Right cardiac atrium (tissue), 5 donors: ENCODE measurements around the gene RGS6. TPM values are rescaled to one million over a fixed set of nuclear protein-coding genes. Genes with fewer than 3 reads are reported as not detected.

ENCODE experiments used
- ATAC-seq, 2 donors: fragments of 200-7000 bp; cut with Tn5 transposase; one replicate each; pipeline versions ENCODE4 v1.8.0 to v1.9.1; 2020; ENCODE audit warnings: moderate library complexity in 2 of 2, mild to moderate bottlenecking in 1 of 2
- DNase-seq, 3 donors: peaks; one replicate each; pipeline ENCODE4 v3.0.0-alpha.2; 2020
- H3K27ac ChIP-seq: one replicate; pipeline ENCODE4 v1.5.1; 2013; ENCODE audit warnings: mild to moderate bottlenecking, low read length, control low read depth, moderate library complexity
- H3K27me3 ChIP-seq: one replicate; pipeline ENCODE4 v1.6.1; 2013; ENCODE audit not compliant: control insufficient read depth, insufficient read depth
- H3K4me1 ChIP-seq: one replicate; pipeline ENCODE4 v1.6.1; 2013; ENCODE audit warnings: low read length; ENCODE audit not compliant: control insufficient read depth, insufficient read depth
- H3K4me3 ChIP-seq: one replicate; pipeline ENCODE4 v1.5.1; 2013; ENCODE audit warnings: low read length, control low read depth
- H3K9me3 ChIP-seq: one replicate; pipeline ENCODE4 v1.6.1; 2013; ENCODE audit warnings: low read length; ENCODE audit not compliant: control insufficient read depth
- WGBS: extraction: QIAGEN DNeasy Blood & Tissue Kit; methylation state at CpG from one replicate; pipeline ENCODE4 v1.1.7; 2013; 5-methylcytosine and 5-hydroxymethylcytosine counted together
- intact Hi-C, 4 donors: fragments of 100-400 bp; cut with DNase I; formaldehyde crosslinking; loops; one replicate each; pipeline versions ENCODE4 v1.11.0 to v1.14.0; 2022 to 2023
- polyA plus RNA-seq: library from polyadenylated mRNA; stranded (reverse); fragments of 200-250 nt; gene quantifications from one replicate; pipeline ENCODE4 v1.2.3, GENCODE V29; 2013
- total RNA-seq, 4 donors: library from RNA; stranded (reverse); fragmentation: NEBNext Ultra II Directional; extraction: Animal tissue kit (Norgen Biotek cat#: 25700); gene quantifications; one replicate each; pipeline ENCODE4 v1.2.1, GENCODE V29; 2021
- donor health status: healthy with polysubstance abuse.
- donor health status: DM: no; HTN: yes; CAD: no.
- donor health status: DM: no; HTN: no; CAD: no.
- donor health status: DM: no; HTN: yes; CAD: no; lungs with severe emphysema.
- donor health status: DM: yes; HTN: yes; CAD: no.

The RGS6 gene
- total and polyA plus RNA-seq, 5 donors: 12.7 to 51.4 (median 24.5) TPM

GRCh38 chr14:72567226-72567625 lies 635.0 kb downstream of the RGS6 start:
- Histone ChIP-seq H3K27me3 (no peaks in the 10 kb centered on the region), H3K4me3 (no peak overlapping the region), H3K27ac (no peak overlapping the region), H3K4me1 (peaks cover 3% of the 10 kb centered on the region), H3K9me3 (no peaks in the 10 kb centered on the region)
- no peak for DNase-seq
- WGBS: 46% methylated on average over 6 of the region's 6 CpGs
- intact Hi-C loops: no loop called here
- ATAC-seq: no peak

GRCh38 chr14:72568296-72568992 lies 636.2 kb downstream of the RGS6 start:
- peaks cover 3% of the 10 kb centered on the region for H3K4me1 ChIP-seq
- ATAC-seq (no peak), DNase-seq (no peak)
- H3K27me3 ChIP-seq: no peaks in the 10 kb centered on the region
- WGBS: 85% methylated on average over 19 of the region's 19 CpGs
- H3K27ac ChIP-seq: no peak overlapping the region
- H3K4me3 ChIP-seq: no peak overlapping the region
- no peaks in the 10 kb centered on the region for H3K9me3 ChIP-seq
- intact Hi-C loops: no loop called here

GRCh38 chr14:72573725-72574417 lies 641.6 kb downstream of the RGS6 start:
- Histone ChIP-seq H3K9me3 (no peaks in the 10 kb centered on the region), H3K27me3 (no peaks in the 10 kb centered on the region), H3K27ac (no peak overlapping the region), H3K4me1 (no peaks in the 10 kb centered on the region), H3K4me3 (no peak overlapping the region)
- intact Hi-C loops: no loop called here
- 50% methylated on average over 9 of the region's 9 CpGs for WGBS
- ATAC-seq (peak; percentile 48 to 73), DNase-seq (no peak)

- Histone ChIP-seq H3K9me3 (no peaks in the 10 kb centered on the region), H3K27ac (no peak overlapping the region), H3K27me3 (no peaks in the 10 kb centered on the region), H3K4me1 (no peaks in the 10 kb centered on the region), H3K4me3 (no peak overlapping the region)
- intact Hi-C loops: no loop called here
- 100% methylated on average over 1 of the region's 1 CpG for WGBS
- no peak for DNase-seq
- no peak for ATAC-seq
Observed at GRCh38 chr14:72574715-72575114, 642.5 kb downstream of the RGS6 start.

GRCh38 chr14:72576258-72576657 lies 644.0 kb downstream of the RGS6 start:
- Histone ChIP-seq H3K27me3 (no peaks in the 10 kb centered on the region), H3K4me3 (no peak overlapping the region), H3K9me3 (no peaks in the 10 kb centered on the region), H3K27ac (no peak overlapping the region), H3K4me1 (no peaks in the 10 kb centered on the region)
- 62% methylated on average over 1 of the region's 1 CpG for WGBS
- ATAC-seq (no peak), DNase-seq (no peak)
- intact Hi-C loops: no loop called here

- no peaks in the 10 kb centered on the region for H3K9me3 ChIP-seq
- H3K27me3 ChIP-seq: no peaks in the 10 kb centered on the region
- 73% methylated on average over 5 of the region's 5 CpGs for WGBS
- no peak overlapping the region for H3K4me3 ChIP-seq
- no peaks in the 10 kb centered on the region for H3K4me1 ChIP-seq
- DNase-seq: no peak
- intact Hi-C loops: no loop called here
- no peak overlapping the region for H3K27ac ChIP-seq
- no peak for ATAC-seq
Observed at GRCh38 chr14:72577521-72577920, 645.3 kb downstream of the RGS6 start.

GRCh38 chr14:72578514-72578913 lies 646.3 kb downstream of the RGS6 start:
- Histone ChIP-seq H3K4me1 (no peaks in the 10 kb centered on the region), H3K27ac (no peak overlapping the region), H3K9me3 (no peaks in the 10 kb centered on the region), H3K4me3 (no peak overlapping the region), H3K27me3 (no peaks in the 10 kb centered on the region)
- intact Hi-C loops: no loop called here
- WGBS: 89% methylated on average over 5 of the region's 5 CpGs
- no peak for ATAC-seq
- no peak for DNase-seq

GRCh38 chr14:72582582-72582981 lies 650.4 kb downstream of the RGS6 start:
- Histone ChIP-seq H3K9me3 (no peaks in the 10 kb centered on the region), H3K27ac (no peak overlapping the region), H3K4me3 (no peak overlapping the region), H3K4me1 (no peaks in the 10 kb centered on the region), H3K27me3 (no peaks in the 10 kb centered on the region)
- ATAC-seq: no peak
- WGBS: 92% methylated on average over 1 of the region's 1 CpG
- DNase-seq: no peak
- intact Hi-C loops: no loop called here

- intact Hi-C loops: no loop called here
- 96% methylated on average over 5 of the region's 5 CpGs for WGBS
- DNase-seq: no peak
- Histone ChIP-seq H3K4me1 (no peaks in the 10 kb centered on the region), H3K27ac (no peak overlapping the region), H3K4me3 (no peak overlapping the region), H3K9me3 (no peaks in the 10 kb centered on the region), H3K27me3 (no peaks in the 10 kb centered on the region)
- no peak for ATAC-seq
Observed at GRCh38 chr14:72583316-72584272, 651.4 kb downstream of the RGS6 start.

GRCh38 chr14:72588521-72588920 lies 656.3 kb downstream of the RGS6 start:
- H3K9me3 ChIP-seq: no peaks in the 10 kb centered on the region
- 87% methylated on average over 5 of the region's 5 CpGs for WGBS
- no peaks in the 10 kb centered on the region for H3K4me1 ChIP-seq
- no peaks in the 10 kb centered on the region for H3K27me3 ChIP-seq
- H3K4me3 ChIP-seq: no peak overlapping the region
- no peak for DNase-seq
- intact Hi-C loops: no loop called here
- H3K27ac ChIP-seq: no peak overlapping the region
- no peak for ATAC-seq

GRCh38 chr14:72589652-72590051 lies 657.4 kb downstream of the RGS6 start:
- Histone ChIP-seq H3K27me3 (no peaks in the 10 kb centered on the region), H3K4me1 (no peaks in the 10 kb centered on the region), H3K9me3 (no peaks in the 10 kb centered on the region), H3K27ac (no peak overlapping the region), H3K4me3 (no peak overlapping the region)
- intact Hi-C loops: no loop called here
- DNase-seq (no peak), ATAC-seq (no peak)
